ENCODE data around the gene MAST2. TPM values are rescaled to one million over a fixed set of nuclear protein-coding genes. Genes with fewer than 3 reads are reported as not detected.

The MAST2 gene
- polyA plus RNA-seq, 4 donors, result 30.0 to 67.3 (median 38.3) TPM

GRCh38 chr1:46012236-46012635 lies 208.8 kb downstream of the MAST2 start:
- no peak for DNase-seq (ENCODE audit: low read depth in 4 of 4, low spot score in 3 of 4)

GRCh38 chr1:46013581-46013980 lies 210.2 kb downstream of the MAST2 start:
- DNase-seq (ENCODE audit: low read depth in 4 of 4, low spot score in 3 of 4), result no peak

GRCh38 chr1:46017876-46018503 lies 214.6 kb downstream of the MAST2 start:
- no peak for DNase-seq (ENCODE audit: low read depth in 4 of 4, low spot score in 3 of 4)

- no peak for DNase-seq (ENCODE audit: low read depth in 4 of 4, low spot score in 3 of 4)
Measured at GRCh38 chr1:46019348-46019747, 215.9 kb downstream of the MAST2 start.

GRCh38 chr1:46020010-46020409 lies 216.6 kb downstream of the MAST2 start:
- DNase-seq (ENCODE audit: low read depth in 4 of 4, low spot score in 3 of 4), result no peak

- no peak for DNase-seq (ENCODE audit: low read depth in 4 of 4, low spot score in 3 of 4)
Measured at GRCh38 chr1:46021046-46021996, 217.9 kb downstream of the MAST2 start.

GRCh38 chr1:46026531-46026930 lies 223.1 kb downstream of the MAST2 start:
- DNase-seq (ENCODE audit: low read depth in 4 of 4, low spot score in 3 of 4), result no peak

- no peak for DNase-seq (ENCODE audit: low read depth in 4 of 4, low spot score in 3 of 4)
Measured at GRCh38 chr1:46027788-46028573, 224.6 kb downstream of the MAST2 start.

- DNase-seq (ENCODE audit: low read depth in 4 of 4, low spot score in 3 of 4), result no peak
Measured at GRCh38 chr1:46030074-46030870, 226.9 kb downstream of the MAST2 start.

GRCh38 chr1:46030876-46031660 lies 227.7 kb downstream of the MAST2 start:
- DNase-seq (ENCODE audit: low read depth in 4 of 4, low spot score in 3 of 4), result no peak

- no peak for DNase-seq (ENCODE audit: low read depth in 4 of 4, low spot score in 3 of 4)
Measured at GRCh38 chr1:46034601-46035516, 231.4 kb downstream of the MAST2 start.

- peak; percentile 55 to 72 (median 68) for DNase-seq (ENCODE audit: low read depth in 4 of 4, low spot score in 3 of 4)
Measured at GRCh38 chr1:46036894-46037839, 233.8 kb downstream of the MAST2 start.

- no peak for DNase-seq (ENCODE audit: low read depth in 4 of 4, low spot score in 3 of 4)
Measured at GRCh38 chr1:46039571-46040052, 236.2 kb downstream of the MAST2 start.

GRCh38 chr1:46041551-46041950 lies 238.1 kb downstream of the MAST2 start:
- DNase-seq (ENCODE audit: low read depth in 4 of 4, low spot score in 3 of 4), result no peak

GRCh38 chr1:46041974-46042373 lies 238.6 kb downstream of the MAST2 start:
- no peak for DNase-seq (ENCODE audit: low read depth in 4 of 4, low spot score in 3 of 4)

GRCh38 chr1:46043458-46044017 lies 240.1 kb downstream of the MAST2 start:
- DNase-seq (ENCODE audit: low read depth in 4 of 4, low spot score in 3 of 4), result no peak

GRCh38 chr1:46044116-46044515 lies 240.7 kb downstream of the MAST2 start:
- DNase-seq (ENCODE audit: low read depth in 4 of 4, low spot score in 3 of 4), result no peak

Data from left renal pelvis (tissue), 4 donors.